Coronary artery (tissue), 2 donors: ENCODE measurements around the gene ZG16.
A peak's percentile ranks its signal among the peaks of the same experiment; 100 is the strongest.

Experiments
- DNase-seq: peaks from one replicate; pipeline ENCODE4 v3.0.0-alpha.2; 2017; ENCODE audit warnings: low spot score
- H3K27ac ChIP-seq, 2 donors: fragments of 200-600 bp; sonication (generic); one replicate each; pipeline ENCODE4 v1.5.1; 2016 to 2019
- H3K4me3 ChIP-seq: fragments of 200-600 bp; sonication (generic); 2 replicates; pipeline ENCODE4 v1.5.1; 2016; ENCODE audit warnings: mild to moderate bottlenecking, moderate library complexity
- CTCF ChIP-seq: fragments of 200-600 bp; sonication (generic); IDR thresholded peaks from one replicate; pipeline ENCODE4 v1.5.1; 2019; ENCODE audit warnings: antibody characterized with exemption

ZG16 gene

GRCh38 chr16:29816694-29817441, 38.8 kb downstream of the ZG16 start:
- H3K27ac ChIP-seq, result peak overlapping the region; percentile 95 to 98
- H3K4me3 ChIP-seq, result peak overlapping the region; percentile 88
- peak; percentile 85 for DNase-seq
- TF ChIP-seq CTCF, result no peak

- TF ChIP-seq CTCF, result no peak
- Histone ChIP-seq H3K27ac (no peak overlapping the region), H3K4me3 (no peak overlapping the region)
- peak; percentile 64 for DNase-seq
Observed at GRCh38 chr16:29818082-29818481, 40.0 kb downstream of the ZG16 start.

GRCh38 chr16:29819506-29819905, 41.5 kb downstream of the ZG16 start:
- Histone ChIP-seq H3K27ac (no peak overlapping the region), H3K4me3 (peak overlapping the region; percentile 81)
- no peak for TF ChIP-seq CTCF
- DNase-seq, result peak; percentile 74

- DNase-seq, result peak; percentile 82
- peak within 1 kb of the TSS; percentile 75 to 87 for H3K27ac ChIP-seq
- H3K4me3 ChIP-seq, result peak within 1 kb of the TSS; percentile 81
- TF ChIP-seq CTCF, result no peak
Observed at GRCh38 chr16:29820271-29820701, 42.2 kb downstream of the ZG16 start, which contains the start of gene MVP. MVP (plus strand) TSS chr16:29820462; CDS start chr16:29830550, 10,088 bp downstream.

- peak overlapping the region; percentile 81 for H3K4me3 ChIP-seq
- peak overlapping the region; percentile 75 to 87 for H3K27ac ChIP-seq
- peak; percentile 80 for DNase-seq
- TF ChIP-seq CTCF, result no peak
Observed at GRCh38 chr16:29820730-29821642, 42.9 kb downstream of the ZG16 start.

- DNase-seq, result peak; percentile 74
- Histone ChIP-seq H3K27ac (peak overlapping the region; percentile 75 to 87), H3K4me3 (peak overlapping the region; percentile 81)
- no peak for TF ChIP-seq CTCF
Observed at GRCh38 chr16:29821643-29822115, 43.6 kb downstream of the ZG16 start.
